MCF 10A (cell line): ENCODE data around the gene LARP4B. TPM values are rescaled to one million over a fixed set of nuclear protein-coding genes. Genes with fewer than 3 reads are reported as not detected.

Experiments
- BruUV-seq: library from RNA; stranded (reverse); fragments of 400-500 nt; replicated peaks from 2 replicates; lab custom pipeline; 2021; lab: Mats Ljungman, UMichigan
- CTCF ChIA-PET: fragments of 300-600 bp; sonication (Branson Sonifier 250); formaldehyde crosslinking; extraction: SDS; loops from one replicate; lab custom pipeline; 2021; ENCODE audit warnings: antibody characterized with exemption, inconsistent platforms; lab: Yijun Ruan, JAX
- POLR2A ChIA-PET: fragments of 300-600, 350-650 bp; sonication (Branson Sonifier 250); formaldehyde crosslinking; extraction: SDS; loops from one replicate; lab custom pipeline; 2020; ENCODE audit warnings: antibody characterized with exemption, inconsistent platforms; lab: Yijun Ruan, JAX
- DNase-seq: peaks from one replicate; pipeline ENCODE4 v3.0.0-alpha.2; 2018; ENCODE audit not compliant: unreplicated experiment
- H3K27ac Mint-ChIP-seq: one replicate; pipeline ENCODE4 v1.8.0; 2022; ENCODE audit warnings: mild to moderate bottlenecking, low read depth, mixed read lengths; ENCODE audit not compliant: unreplicated experiment
- H3K27me3 Mint-ChIP-seq: one replicate; pipeline ENCODE4 v1.8.0; 2022; ENCODE audit warnings: mixed read lengths; ENCODE audit not compliant: insufficient read depth, unreplicated experiment
- H3K36me3 Mint-ChIP-seq: one replicate; pipeline ENCODE4 v1.8.0; 2022; ENCODE audit warnings: mild to moderate bottlenecking, moderate library complexity, mixed read lengths; ENCODE audit not compliant: insufficient read depth, unreplicated experiment
- H3K4me1 Mint-ChIP-seq: one replicate; pipeline ENCODE4 v1.8.0; 2022; ENCODE audit warnings: mixed read lengths; ENCODE audit not compliant: insufficient read depth, unreplicated experiment
- H3K4me3 Mint-ChIP-seq: one replicate; pipeline ENCODE4 v1.8.0; 2022; ENCODE audit warnings: mild to moderate bottlenecking, moderate library complexity, mixed read lengths; ENCODE audit not compliant: unreplicated experiment
- H3K9me3 Mint-ChIP-seq: one replicate; pipeline ENCODE4 v1.8.0; 2022; ENCODE audit warnings: mixed read lengths; ENCODE audit not compliant: unreplicated experiment
- intact Hi-C: fragments of 100-400 bp; cut with micrococcal nuclease; formaldehyde crosslinking; loops from 2 replicates; pipeline ENCODE4 v1.14.1; 2022
- total RNA-seq: library from RNA; stranded (reverse); gene quantifications from 2 replicates; pipeline ENCODE4 v1.2.3, GENCODE V29; 2022
- TF ChIP-seq, protein P1 (sequence below): fragments of 200-600 bp; IDR thresholded peaks from one replicate; pipeline ENCODE4 v1.8.0; 2022; ENCODE audit warnings: antibody characterized with exemption, mild to moderate bottlenecking; ENCODE audit not compliant: unreplicated experiment

Gene LARP4B
- total RNA-seq, 1 experiment from 2014 or later = 131 TPM

DNA sequence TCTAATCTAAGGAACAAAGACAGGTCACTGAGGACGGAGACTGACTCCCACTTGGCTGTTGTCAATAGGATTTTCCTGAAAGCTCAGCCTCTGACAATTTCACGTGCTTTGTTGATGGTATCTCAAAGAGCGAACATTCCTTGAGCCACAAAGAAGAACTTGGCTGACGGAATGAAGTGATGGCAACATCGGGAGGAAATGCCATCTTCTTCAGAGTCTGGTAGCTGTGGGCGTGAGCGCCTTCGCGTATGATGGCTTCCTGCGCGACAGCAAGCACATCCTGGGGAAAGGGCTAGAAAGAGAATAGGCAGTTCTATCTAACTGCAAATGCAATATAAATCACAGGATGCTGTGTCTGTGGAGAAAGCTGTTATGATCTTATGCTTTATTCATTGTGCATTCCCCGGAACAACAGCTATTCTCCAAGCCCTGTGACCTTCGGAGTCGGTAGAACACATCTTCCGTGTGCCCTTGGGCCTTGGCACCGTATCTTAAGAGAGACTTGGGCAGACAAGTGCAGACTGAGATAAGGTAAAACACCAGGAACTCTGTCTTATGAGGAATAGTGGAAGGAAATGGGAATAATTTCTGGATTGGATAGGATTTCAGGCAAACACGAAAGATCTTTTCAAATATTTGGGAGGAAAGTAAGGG is 37.2 kb upstream of the LARP4B start:
- no peak overlapping the region for H3K4me3 Mint-ChIP-seq
- DNase-seq = no peak
- intact Hi-C loops = no loop called here
- BruUV-seq = no TSS peak
- ChIA-PET POLR2A (interaction anchor here (0.6 to 1.0 kb wide), 3 partner anchors 12 to 19 kb away, joined by 3 to 4 read pairs (median 4); partner anchors contain the start of gene GTPBP4), CTCF (interaction anchor here (0.6 kb wide), 1 partner anchor 497 kb away, joined by 3 read pairs; no protein-coding TSS in a partner anchor)
- no peak overlapping the region for H3K27ac Mint-ChIP-seq
- no peaks in the 10 kb centered on the region for H3K4me1 Mint-ChIP-seq
- TF ChIP-seq, protein P1, sequence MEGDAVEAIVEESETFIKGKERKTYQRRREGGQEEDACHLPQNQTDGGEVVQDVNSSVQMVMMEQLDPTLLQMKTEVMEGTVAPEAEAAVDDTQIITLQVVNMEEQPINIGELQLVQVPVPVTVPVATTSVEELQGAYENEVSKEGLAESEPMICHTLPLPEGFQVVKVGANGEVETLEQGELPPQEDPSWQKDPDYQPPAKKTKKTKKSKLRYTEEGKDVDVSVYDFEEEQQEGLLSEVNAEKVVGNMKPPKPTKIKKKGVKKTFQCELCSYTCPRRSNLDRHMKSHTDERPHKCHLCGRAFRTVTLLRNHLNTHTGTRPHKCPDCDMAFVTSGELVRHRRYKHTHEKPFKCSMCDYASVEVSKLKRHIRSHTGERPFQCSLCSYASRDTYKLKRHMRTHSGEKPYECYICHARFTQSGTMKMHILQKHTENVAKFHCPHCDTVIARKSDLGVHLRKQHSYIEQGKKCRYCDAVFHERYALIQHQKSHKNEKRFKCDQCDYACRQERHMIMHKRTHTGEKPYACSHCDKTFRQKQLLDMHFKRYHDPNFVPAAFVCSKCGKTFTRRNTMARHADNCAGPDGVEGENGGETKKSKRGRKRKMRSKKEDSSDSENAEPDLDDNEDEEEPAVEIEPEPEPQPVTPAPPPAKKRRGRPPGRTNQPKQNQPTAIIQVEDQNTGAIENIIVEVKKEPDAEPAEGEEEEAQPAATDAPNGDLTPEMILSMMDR = no peak
- H3K9me3 Mint-ChIP-seq = no peaks in the 10 kb centered on the region
- peaks cover 34% of the 10 kb centered on the region for H3K27me3 Mint-ChIP-seq
- no peaks in the 10 kb centered on the region for H3K36me3 Mint-ChIP-seq

DNA sequence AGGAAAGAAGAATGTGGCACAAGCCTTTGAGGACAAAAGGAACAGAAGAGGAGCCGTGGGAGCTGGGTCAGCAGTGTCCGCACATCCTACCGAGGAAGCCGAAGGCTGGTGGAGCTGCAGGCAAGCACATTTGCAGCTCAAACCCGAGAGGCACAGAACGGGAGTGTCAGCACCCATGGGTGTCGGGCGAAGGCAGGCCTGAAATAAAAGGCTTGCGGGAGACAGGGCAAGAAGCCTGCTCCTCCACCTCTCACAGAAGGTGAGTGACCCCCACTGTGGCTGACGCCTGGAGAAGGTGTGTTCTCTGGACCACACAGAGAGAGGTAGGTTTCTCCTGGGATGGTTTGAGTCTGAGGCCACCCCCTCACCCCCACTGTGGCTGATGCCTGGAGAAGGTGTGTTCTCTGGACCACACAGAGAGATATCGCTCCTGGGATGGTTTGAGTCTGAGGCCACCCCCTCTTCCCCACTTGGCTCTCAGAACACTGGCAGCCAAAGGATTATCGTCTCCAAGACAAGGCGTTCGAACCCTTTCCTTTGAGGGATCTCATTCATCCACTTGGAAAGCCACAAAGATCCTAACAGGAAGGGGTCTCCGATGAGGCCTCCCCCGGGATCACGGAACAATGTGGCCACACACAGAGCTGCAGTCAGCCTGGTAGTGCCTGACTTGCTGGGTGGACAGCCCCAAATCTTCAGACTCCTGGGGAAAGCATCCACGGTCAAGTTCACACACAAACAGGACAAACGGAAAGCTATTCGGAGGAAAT is 35.1 kb upstream of the LARP4B start:
- ChIA-PET CTCF (no interaction called here), POLR2A (interaction anchor here (0.7 to 1.2 kb wide), 2 partner anchors 11 to 22 kb away, joined by 3 to 4 read pairs; partner anchors contain the start of gene GTPBP4)
- TF ChIP-seq, protein P1 = no peak
- BruUV-seq = no TSS peak
- H3K27me3 Mint-ChIP-seq = peaks cover 34% of the 10 kb centered on the region
- no peaks in the 10 kb centered on the region for H3K4me1 Mint-ChIP-seq
- DNase-seq = no peak
- no peak overlapping the region for H3K27ac Mint-ChIP-seq
- H3K9me3 Mint-ChIP-seq = no peaks in the 10 kb centered on the region
- H3K4me3 Mint-ChIP-seq = no peak overlapping the region
- no peaks in the 10 kb centered on the region for H3K36me3 Mint-ChIP-seq
- intact Hi-C loops = no loop called here

DNA sequence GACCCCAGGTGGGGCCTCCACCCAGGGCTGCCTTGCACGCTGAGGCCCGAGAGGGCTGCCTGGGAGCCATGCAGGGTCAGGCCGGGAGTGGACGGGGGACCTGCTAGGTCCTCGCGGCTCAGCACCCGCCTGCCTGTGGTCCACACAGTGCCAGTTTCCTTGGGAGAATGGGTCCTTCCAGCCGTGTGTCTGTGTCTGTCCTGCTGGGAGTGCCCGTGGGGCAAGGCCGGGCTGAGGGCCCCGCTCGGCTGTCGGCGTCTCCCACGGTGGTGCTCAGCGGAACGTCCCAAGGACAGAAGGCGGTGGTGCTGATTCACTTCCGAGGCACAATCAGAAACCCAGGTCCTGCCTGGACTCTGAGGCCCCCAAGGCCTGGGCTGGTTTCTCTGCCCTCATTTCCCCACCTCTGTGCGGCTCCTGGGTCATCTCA is 33.5 kb upstream of the LARP4B start:
- POLR2A ChIA-PET = no interaction called here
- Mint-ChIP-seq H3K27me3 (peaks cover 30% of the 10 kb centered on the region), H3K36me3 (no peaks in the 10 kb centered on the region), H3K4me3 (no peak overlapping the region), H3K4me1 (no peaks in the 10 kb centered on the region), H3K9me3 (no peaks in the 10 kb centered on the region), H3K27ac (no peak overlapping the region)
- no peak for DNase-seq
- BruUV-seq = no TSS peak
- CTCF ChIA-PET = no interaction called here
- TF ChIP-seq, protein P1 = no peak
- intact Hi-C loops = no loop called here

DNA sequence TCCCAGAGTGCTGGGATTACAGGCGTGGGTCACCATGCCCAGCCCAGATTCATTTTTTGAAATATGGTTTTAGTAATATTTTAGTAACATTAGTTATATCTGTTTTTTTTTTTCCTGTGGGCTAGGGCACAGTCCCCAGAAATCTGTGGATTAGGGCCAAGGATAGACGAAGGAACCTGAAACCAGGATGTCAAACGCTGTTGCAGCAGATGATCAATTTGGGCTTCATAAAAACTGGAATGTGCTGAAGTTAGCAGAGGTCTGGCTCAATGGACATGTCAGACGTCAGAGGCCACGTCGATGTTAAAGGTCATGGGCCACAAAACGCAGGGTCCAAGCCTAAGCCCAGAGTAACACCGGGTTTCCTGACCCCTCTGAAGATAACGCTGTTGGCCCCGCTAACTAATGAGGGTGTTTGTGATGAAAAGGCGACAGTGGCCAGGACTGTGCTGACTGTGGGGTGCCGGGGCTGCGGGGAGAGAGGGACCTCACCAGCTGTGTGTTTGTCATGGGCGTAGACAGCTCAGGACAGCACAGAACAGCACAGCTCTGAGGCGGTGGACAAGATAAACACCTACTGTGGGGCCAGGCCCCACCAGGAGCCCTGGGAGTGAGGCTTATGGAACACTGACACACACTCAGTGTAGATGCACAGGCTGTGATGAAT is 32.9 kb upstream of the LARP4B start:
- ChIA-PET CTCF (no interaction called here), POLR2A (no interaction called here)
- H3K27me3 Mint-ChIP-seq = peaks cover 25% of the 10 kb centered on the region
- no TSS peak for BruUV-seq
- DNase-seq = no peak
- no peak overlapping the region for H3K4me3 Mint-ChIP-seq
- no peak overlapping the region for H3K27ac Mint-ChIP-seq
- H3K4me1 Mint-ChIP-seq = no peaks in the 10 kb centered on the region
- no peaks in the 10 kb centered on the region for H3K36me3 Mint-ChIP-seq
- no peaks in the 10 kb centered on the region for H3K9me3 Mint-ChIP-seq
- intact Hi-C loops = no loop called here
- TF ChIP-seq, protein P1 = no peak
